K562 (cell line): ENCODE measurements around the gene XPNPEP3. TPM values are rescaled to one million over a fixed set of nuclear protein-coding genes. Genes with fewer than 3 reads are reported as not detected.
A peak's percentile ranks its signal among the peaks of the same experiment; 100 is the strongest.

Experiments
- CHD4 ChIP-seq: fragments of 200-600 bp; sonication (generic); IDR thresholded peaks from 3 replicates; pipeline ENCODE4 v1.6.1; 2012; ENCODE audit warnings: low read depth, mild to moderate bottlenecking, mixed read lengths, low read length, inconsistent platforms; ENCODE audit not compliant: insufficient read depth, insufficient replicate concordance, poor library complexity, severe bottlenecking
- EP300 ChIP-seq: IDR thresholded peaks from 2 replicates; pipeline ENCODE4 v1.6.1; 2012; ENCODE audit warnings: low read length, improper control_type of control experiment
- EWSR1 ChIP-seq: fragments of 450-650 bp; IDR thresholded peaks from 2 replicates; pipeline ENCODE4 v1.6.1; 2018; ENCODE audit warnings: borderline replicate concordance, mild to moderate bottlenecking, low read depth, moderate library complexity; ENCODE audit not compliant: partially characterized antibody
- HOXB6 ChIP-seq: fragments of 250-450 bp; sonication (Bioruptor Pico); IDR thresholded peaks from 2 replicates; pipeline ENCODE4 v1.5.1; 2022; ENCODE audit warnings: mild to moderate bottlenecking, borderline replicate concordance
- MCM3 ChIP-seq: fragments of 450-650 bp; IDR thresholded peaks from 2 replicates; pipeline ENCODE4 v1.6.1; 2016
- MECOM ChIP-seq: fragments of 250-450 bp; sonication (Bioruptor Pico); IDR thresholded peaks from 2 replicates; pipeline ENCODE4 v1.8.0; 2022; ENCODE audit warnings: inconsistent platforms
- MEIS2 ChIP-seq: fragments of 450-650 bp; IDR thresholded peaks from 2 replicates; pipeline ENCODE4 v1.6.1; 2014; ENCODE audit warnings: mild to moderate bottlenecking; ENCODE audit not compliant: partially characterized antibody
- NR1H2 ChIP-seq: sonication (generic); formaldehyde crosslinking; IDR thresholded peaks from 2 replicates; pipeline ENCODE4 v1.4.0; 2020; ENCODE audit warnings: mild to moderate bottlenecking, missing genetic modification reagents
- RCOR1 ChIP-seq, 2 experiments: IDR thresholded peaks; 2 replicates each; pipeline ENCODE4 v1.6.1; 2012; ENCODE audit warnings: low read depth in 2 of 2, low read length in 2 of 2, borderline replicate concordance in 1 of 2, improper control_type of control experiment in 1 of 2
- SIRT6 ChIP-seq: IDR thresholded peaks from one replicate; pipeline ENCODE4 v1.6.1; 2012; ENCODE audit warnings: low read depth, mild to moderate bottlenecking, control low read depth, inconsistent platforms, low read length, moderate library complexity
- SMARCA4 ChIP-seq: fragments of 450-650 bp; IDR thresholded peaks from 2 replicates; pipeline ENCODE4 v1.6.1; 2016
- SMARCC2 ChIP-seq: fragments of 450-650 bp; IDR thresholded peaks from 2 replicates; pipeline ENCODE4 v1.6.1; 2017; ENCODE audit warnings: antibody characterized with exemption, moderate library complexity, mild to moderate bottlenecking, low read depth
- TEAD1 ChIP-seq, 2 experiments: fragments of 450-650 bp in 1 of 2; sonication (generic) in 1 of 2; formaldehyde crosslinking; IDR thresholded peaks; 2 replicates each; pipeline versions ENCODE4 v1.4.0 to v1.8.0; 2020 to 2022; ENCODE audit warnings: mild to moderate bottlenecking in 2 of 2, missing genetic modification reagents in 1 of 2
- TEAD4 ChIP-seq, 2 experiments: sonication (generic) in 1 of 2; formaldehyde crosslinking in 1 of 2; IDR thresholded peaks; 2 replicates each; pipeline versions ENCODE4 v1.6.1 to v1.8.0; 2012 to 2022; ENCODE audit warnings: borderline replicate concordance in 1 of 2, inconsistent platforms in 1 of 2, low read length in 1 of 2, mild to moderate bottlenecking in 1 of 2, missing genetic modification reagents in 1 of 2
- ZNF263 ChIP-seq: sonication (generic); formaldehyde crosslinking; IDR thresholded peaks from 2 replicates; pipeline ENCODE4 v1.8.0; 2022; ENCODE audit warnings: mild to moderate bottlenecking, missing genetic modification reagents, borderline replicate concordance
- polyA plus RNA-seq, 8 experiments: library from polyadenylated mRNA; depleted of rRNA in 4 of 8; stranded (reverse) in 5 of 8; unstranded in 3 of 8; fragments of >200 nt; fragmentation: Nextera tagmentation in 2 of 8; fragmentation: Illumina TruSeq in 1 of 8; extraction: Ambion mirVana in 2 of 8; extraction: Trizol in 1 of 8; gene quantifications; 2 replicates each; pipeline versions ENCODE4 v1.2.1 to v1.2.3, GENCODE V29; 2011 to 2014; ENCODE audit warnings: inconsistent platforms in 1 of 8, missing spikeins in 1 of 8
- total RNA-seq, 7 experiments: library from RNA; depleted of rRNA in 6 of 7; stranded (reverse); fragments of >200 nt in 6 of 7; fragmentation: Illumina TruSeq in 2 of 7; extraction: Trizol in 2 of 7; gene quantifications; 2 replicates each; pipeline versions ENCODE4 v1.2.1 to v1.2.3, GENCODE V29; 2011 to 2021; ENCODE audit warnings: low replicate concordance in 1 of 7
- TF ChIP-seq, protein P1 (sequence below): IDR thresholded peaks from 2 replicates; pipeline ENCODE4 v1.6.1; 2014; ENCODE audit warnings: antibody characterized with exemption
- TF ChIP-seq, protein P2 (sequence below): fragments of 200-400 bp; formaldehyde crosslinking; IDR thresholded peaks from 2 replicates; pipeline ENCODE4 v1.6.1; 2017; ENCODE audit warnings: mild to moderate bottlenecking, low read depth, low read length, moderate library complexity
- TF ChIP-seq, protein P3 (sequence below): fragments of 250-450 bp; sonication (Bioruptor Pico); IDR thresholded peaks from 2 replicates; pipeline ENCODE4 v1.8.0; 2022; ENCODE audit warnings: inconsistent platforms
- TF ChIP-seq, protein P4 (sequence below), 2 experiments: fragments of 450-650 bp; IDR thresholded peaks; 2 replicates each; pipeline ENCODE4 v1.6.1; 2018; ENCODE audit warnings: mild to moderate bottlenecking in 2 of 2, low read depth in 1 of 2; ENCODE audit not compliant: partially characterized antibody in 2 of 2

The XPNPEP3 gene
- total and polyA plus RNA-seq, 9 of the 15 experiments (the other 6 are each of a cell fraction or from before 2014, with no cell fraction given), result 9.1 to 22.6 (median 15.6) TPM

DNA sequence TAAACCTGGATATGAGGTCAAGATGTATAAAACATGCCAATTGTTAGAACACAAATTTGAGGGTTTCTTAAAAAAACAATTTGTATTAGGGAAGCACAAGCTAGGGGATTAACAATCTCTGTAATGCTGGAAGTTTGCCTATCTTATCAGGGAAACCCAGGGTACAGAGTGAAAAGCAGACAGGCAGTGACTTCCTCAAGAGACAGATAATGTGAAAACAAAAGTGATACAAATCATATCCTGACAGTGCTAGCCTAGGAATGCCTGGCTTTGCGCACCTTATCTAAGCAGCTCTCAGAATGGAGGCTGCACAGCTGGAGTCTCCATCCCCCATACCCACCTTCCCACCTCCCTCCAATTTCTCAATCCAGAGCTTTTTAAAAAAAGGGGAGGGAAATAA, 71.7 kb downstream of the XPNPEP3 start (continued):
- TF ChIP-seq CHD4 (no peak), SMARCA4 (peak; percentile 24; the same call in 1 of the 2 replicates), SMARCC2 (no peak), ZNF263 (CRISPR knock-in tag) (no peak), TEAD4 (IDR thresholded peaks at IDR 0.05; ENCODE audit: low read length) (peak; percentile 69), TEAD4 (CRISPR knock-in tag; IDR thresholded peaks at IDR 0.05; ENCODE audit: borderline replicate concordance) (no peak), EWSR1 (no peak), NR1H2 (CRISPR knock-in tag) (no peak), RCOR1 (IDR thresholded peaks at IDR 0.05; ENCODE audit: borderline replicate concordance in 1 of 2, low read depth in 2 of 2, low read length in 2 of 2) (peak; percentile 40 to 97; a peak in 3 of 4 replicates), MECOM (CRISPR knock-in tag) (peak; percentile 61; the same call in 1 of the 2 replicates), HOXB6 (no peak), TEAD1 (CRISPR knock-in tag; IDR thresholded peaks at IDR 0.05) (peak in 1 of 2 experiments; percentile 33; a peak in 1 of 4 replicates), EP300 (peak; percentile 53), SIRT6 (no peak), MEIS2 (peak; percentile 93), MCM3 (no peak)
- TF ChIP-seq, protein P1, sequence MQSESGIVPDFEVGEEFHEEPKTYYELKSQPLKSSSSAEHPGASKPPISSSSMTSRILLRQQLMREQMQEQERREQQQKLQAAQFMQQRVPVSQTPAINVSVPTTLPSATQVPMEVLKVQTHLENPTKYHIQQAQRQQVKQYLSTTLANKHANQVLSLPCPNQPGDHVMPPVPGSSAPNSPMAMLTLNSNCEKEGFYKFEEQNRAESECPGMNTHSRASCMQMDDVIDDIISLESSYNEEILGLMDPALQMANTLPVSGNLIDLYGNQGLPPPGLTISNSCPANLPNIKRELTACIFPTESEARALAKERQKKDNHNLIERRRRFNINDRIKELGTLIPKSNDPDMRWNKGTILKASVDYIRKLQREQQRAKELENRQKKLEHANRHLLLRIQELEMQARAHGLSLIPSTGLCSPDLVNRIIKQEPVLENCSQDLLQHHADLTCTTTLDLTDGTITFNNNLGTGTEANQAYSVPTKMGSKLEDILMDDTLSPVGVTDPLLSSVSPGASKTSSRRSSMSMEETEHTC, result no peak
- TF ChIP-seq, protein P2, sequence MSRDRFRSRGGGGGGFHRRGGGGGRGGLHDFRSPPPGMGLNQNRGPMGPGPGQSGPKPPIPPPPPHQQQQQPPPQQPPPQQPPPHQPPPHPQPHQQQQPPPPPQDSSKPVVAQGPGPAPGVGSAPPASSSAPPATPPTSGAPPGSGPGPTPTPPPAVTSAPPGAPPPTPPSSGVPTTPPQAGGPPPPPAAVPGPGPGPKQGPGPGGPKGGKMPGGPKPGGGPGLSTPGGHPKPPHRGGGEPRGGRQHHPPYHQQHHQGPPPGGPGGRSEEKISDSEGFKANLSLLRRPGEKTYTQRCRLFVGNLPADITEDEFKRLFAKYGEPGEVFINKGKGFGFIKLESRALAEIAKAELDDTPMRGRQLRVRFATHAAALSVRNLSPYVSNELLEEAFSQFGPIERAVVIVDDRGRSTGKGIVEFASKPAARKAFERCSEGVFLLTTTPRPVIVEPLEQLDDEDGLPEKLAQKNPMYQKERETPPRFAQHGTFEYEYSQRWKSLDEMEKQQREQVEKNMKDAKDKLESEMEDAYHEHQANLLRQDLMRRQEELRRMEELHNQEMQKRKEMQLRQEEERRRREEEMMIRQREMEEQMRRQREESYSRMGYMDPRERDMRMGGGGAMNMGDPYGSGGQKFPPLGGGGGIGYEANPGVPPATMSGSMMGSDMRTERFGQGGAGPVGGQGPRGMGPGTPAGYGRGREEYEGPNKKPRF, result no peak
- TF ChIP-seq, protein P3, sequence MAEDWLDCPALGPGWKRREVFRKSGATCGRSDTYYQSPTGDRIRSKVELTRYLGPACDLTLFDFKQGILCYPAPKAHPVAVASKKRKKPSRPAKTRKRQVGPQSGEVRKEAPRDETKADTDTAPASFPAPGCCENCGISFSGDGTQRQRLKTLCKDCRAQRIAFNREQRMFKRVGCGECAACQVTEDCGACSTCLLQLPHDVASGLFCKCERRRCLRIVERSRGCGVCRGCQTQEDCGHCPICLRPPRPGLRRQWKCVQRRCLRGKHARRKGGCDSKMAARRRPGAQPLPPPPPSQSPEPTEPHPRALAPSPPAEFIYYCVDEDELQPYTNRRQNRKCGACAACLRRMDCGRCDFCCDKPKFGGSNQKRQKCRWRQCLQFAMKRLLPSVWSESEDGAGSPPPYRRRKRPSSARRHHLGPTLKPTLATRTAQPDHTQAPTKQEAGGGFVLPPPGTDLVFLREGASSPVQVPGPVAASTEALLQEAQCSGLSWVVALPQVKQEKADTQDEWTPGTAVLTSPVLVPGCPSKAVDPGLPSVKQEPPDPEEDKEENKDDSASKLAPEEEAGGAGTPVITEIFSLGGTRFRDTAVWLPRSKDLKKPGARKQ (CRISPR knock-in tag), result no peak
- TF ChIP-seq, protein P4, sequence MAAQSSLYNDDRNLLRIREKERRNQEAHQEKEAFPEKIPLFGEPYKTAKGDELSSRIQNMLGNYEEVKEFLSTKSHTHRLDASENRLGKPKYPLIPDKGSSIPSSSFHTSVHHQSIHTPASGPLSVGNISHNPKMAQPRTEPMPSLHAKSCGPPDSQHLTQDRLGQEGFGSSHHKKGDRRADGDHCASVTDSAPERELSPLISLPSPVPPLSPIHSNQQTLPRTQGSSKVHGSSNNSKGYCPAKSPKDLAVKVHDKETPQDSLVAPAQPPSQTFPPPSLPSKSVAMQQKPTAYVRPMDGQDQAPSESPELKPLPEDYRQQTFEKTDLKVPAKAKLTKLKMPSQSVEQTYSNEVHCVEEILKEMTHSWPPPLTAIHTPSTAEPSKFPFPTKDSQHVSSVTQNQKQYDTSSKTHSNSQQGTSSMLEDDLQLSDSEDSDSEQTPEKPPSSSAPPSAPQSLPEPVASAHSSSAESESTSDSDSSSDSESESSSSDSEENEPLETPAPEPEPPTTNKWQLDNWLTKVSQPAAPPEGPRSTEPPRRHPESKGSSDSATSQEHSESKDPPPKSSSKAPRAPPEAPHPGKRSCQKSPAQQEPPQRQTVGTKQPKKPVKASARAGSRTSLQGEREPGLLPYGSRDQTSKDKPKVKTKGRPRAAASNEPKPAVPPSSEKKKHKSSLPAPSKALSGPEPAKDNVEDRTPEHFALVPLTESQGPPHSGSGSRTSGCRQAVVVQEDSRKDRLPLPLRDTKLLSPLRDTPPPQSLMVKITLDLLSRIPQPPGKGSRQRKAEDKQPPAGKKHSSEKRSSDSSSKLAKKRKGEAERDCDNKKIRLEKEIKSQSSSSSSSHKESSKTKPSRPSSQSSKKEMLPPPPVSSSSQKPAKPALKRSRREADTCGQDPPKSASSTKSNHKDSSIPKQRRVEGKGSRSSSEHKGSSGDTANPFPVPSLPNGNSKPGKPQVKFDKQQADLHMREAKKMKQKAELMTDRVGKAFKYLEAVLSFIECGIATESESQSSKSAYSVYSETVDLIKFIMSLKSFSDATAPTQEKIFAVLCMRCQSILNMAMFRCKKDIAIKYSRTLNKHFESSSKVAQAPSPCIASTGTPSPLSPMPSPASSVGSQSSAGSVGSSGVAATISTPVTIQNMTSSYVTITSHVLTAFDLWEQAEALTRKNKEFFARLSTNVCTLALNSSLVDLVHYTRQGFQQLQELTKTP (IDR thresholded peaks at IDR 0.05; ENCODE audit: low read depth in 1 of 2, partially characterized antibody in 2 of 2), result no peak
